Measurements from ENCODE around the gene ZNF559.

Gene ZNF559

DNA sequence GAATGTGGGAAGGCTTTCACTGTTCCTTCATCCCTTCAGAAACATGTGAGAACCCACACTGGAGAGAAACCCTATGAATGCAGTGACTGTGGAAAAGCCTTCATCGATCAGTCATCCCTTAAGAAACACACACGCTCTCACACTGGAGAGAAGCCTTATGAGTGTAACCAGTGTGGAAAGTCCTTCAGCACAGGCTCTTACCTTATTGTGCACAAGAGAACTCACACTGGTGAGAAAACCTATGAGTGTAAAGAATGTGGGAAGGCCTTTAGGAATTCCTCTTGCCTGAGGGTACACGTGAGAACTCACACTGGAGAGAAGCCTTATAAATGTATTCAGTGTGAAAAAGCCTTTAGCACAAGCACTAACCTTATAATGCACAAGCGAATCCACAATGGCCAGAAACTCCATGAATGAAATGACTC, 57.4 kb downstream of the ZNF559 start:
- DNase-seq (ENCODE audit: insufficient read length) (no peak), FAIRE-seq (no peak)
- TF ChIP-seq POLR2AphosphoS5 (IDR thresholded peaks at IDR 0.05; ENCODE audit: low read depth, low read length): no peak
- TF ChIP-seq POLR2A (IDR thresholded peaks at IDR 0.05; ENCODE audit: low read depth, low read length): no peak
- TF ChIP-seq TAF1 (IDR thresholded peaks at IDR 0.05; ENCODE audit: borderline replicate concordance, low read depth, low read length): no peak
